Measurements from ENCODE around the gene SORL1-AS1.
"Not testable (repeated sequence)": the region's sequence is repeated elsewhere in the genome, so short reads cannot be mapped to it uniquely, and the experiment has no call there.

Gene SORL1-AS1

GRCh38 chr11:121421149-121421901 is 31.4 kb downstream of the SORL1-AS1 start:
- DNase-seq: no peak
- H3K27ac Mint-ChIP-seq: no peak overlapping the region
- no peaks in the 10 kb centered on the region for H3K27me3 Mint-ChIP-seq
- H3K36me3 Mint-ChIP-seq (ENCODE audit: low read depth): peaks cover 8% of the 10 kb centered on the region
- H3K4me1 Mint-ChIP-seq: peaks cover 56% of the 10 kb centered on the region
- H3K9me3 Mint-ChIP-seq: peaks cover 9% of the 10 kb centered on the region
- intact Hi-C loops (cut with micrococcal nuclease): loop anchor here (2.0 to 5.0 kb wide), 2 partner anchors 29 to 94 kb away; no protein-coding TSS in a partner anchor
- no peak overlapping the region for H3K4me3 Mint-ChIP-seq

- intact Hi-C loops (cut with micrococcal nuclease): loop anchor here (2.0 to 5.0 kb wide), 2 partner anchors 30 to 93 kb away; no protein-coding TSS in a partner anchor
- Mint-ChIP-seq H3K4me3 (peak overlapping the region; percentile 3), H3K27ac (peak overlapping the region; percentile 18), H3K36me3 (ENCODE audit: low read depth) (peaks cover 7% of the 10 kb centered on the region), H3K27me3 (no peaks in the 10 kb centered on the region), H3K9me3 (peaks cover 9% of the 10 kb centered on the region), H3K4me1 (peaks cover 61% of the 10 kb centered on the region)
- peak; percentile 71 for DNase-seq
Observed at GRCh38 chr11:121420398-121420797, 32.4 kb downstream of the SORL1-AS1 start.

GRCh38 chr11:121419836-121420235 is 32.9 kb downstream of the SORL1-AS1 start:
- Mint-ChIP-seq H3K27me3 (no peaks in the 10 kb centered on the region), H3K27ac (peak overlapping the region; percentile 18), H3K9me3 (peaks cover 3% of the 10 kb centered on the region), H3K36me3 (ENCODE audit: low read depth) (peaks cover 2% of the 10 kb centered on the region), H3K4me1 (peaks cover 65% of the 10 kb centered on the region), H3K4me3 (no peak overlapping the region)
- intact Hi-C loops (cut with micrococcal nuclease): loop anchor here (2.0 to 5.0 kb wide), 3 partner anchors 31 to 93 kb away; no protein-coding TSS in a partner anchor
- no peak for DNase-seq

GRCh38 chr11:121418625-121419114 is 34.1 kb downstream of the SORL1-AS1 start:
- no peak overlapping the region for H3K4me3 Mint-ChIP-seq
- no peaks in the 10 kb centered on the region for H3K27me3 Mint-ChIP-seq
- intact Hi-C loops (cut with micrococcal nuclease): loop anchor here (5.0 kb wide), 1 partner anchor 46 kb away; no protein-coding TSS in a partner anchor
- DNase-seq: peak; percentile 85
- H3K27ac Mint-ChIP-seq: peak overlapping the region; percentile 52
- H3K36me3 Mint-ChIP-seq (ENCODE audit: low read depth): peaks cover 1% of the 10 kb centered on the region
- H3K9me3 Mint-ChIP-seq: no peaks in the 10 kb centered on the region
- H3K4me1 Mint-ChIP-seq: peaks cover 63% of the 10 kb centered on the region

GRCh38 chr11:121417607-121418006 is 35.2 kb downstream of the SORL1-AS1 start:
- Mint-ChIP-seq H3K9me3 (peaks cover 5% of the 10 kb centered on the region), H3K4me3 (peak overlapping the region; percentile 42), H3K27me3 (no peaks in the 10 kb centered on the region), H3K36me3 (ENCODE audit: low read depth) (peaks cover 2% of the 10 kb centered on the region), H3K27ac (peak overlapping the region; percentile 72), H3K4me1 (peaks cover 56% of the 10 kb centered on the region)
- DNase-seq: no peak
- intact Hi-C loops (cut with micrococcal nuclease): loop anchor here (5.0 kb wide), 1 partner anchor 45 kb away; no protein-coding TSS in a partner anchor

- Mint-ChIP-seq H3K27ac (peak overlapping the region; percentile 72), H3K4me3 (peak overlapping the region; percentile 42), H3K4me1 (peaks cover 55% of the 10 kb centered on the region), H3K9me3 (peaks cover 5% of the 10 kb centered on the region), H3K36me3 (ENCODE audit: low read depth) (peaks cover 2% of the 10 kb centered on the region), H3K27me3 (no peaks in the 10 kb centered on the region)
- intact Hi-C loops (cut with micrococcal nuclease): loop anchor here (5.0 kb wide), 1 partner anchor 45 kb away; no protein-coding TSS in a partner anchor
- DNase-seq: peak; percentile 83
Observed at GRCh38 chr11:121417055-121417551, 35.7 kb downstream of the SORL1-AS1 start.

- peak overlapping the region; percentile 32 for H3K27ac Mint-ChIP-seq
- H3K36me3 Mint-ChIP-seq (ENCODE audit: low read depth): peaks cover 2% of the 10 kb centered on the region
Observed at GRCh38 chr11:121415856-121416255, 36.9 kb downstream of the SORL1-AS1 start.

GRCh38 chr11:121414141-121414913 is 38.4 kb downstream of the SORL1-AS1 start:
- Mint-ChIP-seq H3K4me3 (no peak overlapping the region), H3K4me1 (peaks cover 35% of the 10 kb centered on the region), H3K9me3 (peaks cover 5% of the 10 kb centered on the region), H3K27ac (no peak overlapping the region), H3K36me3 (ENCODE audit: low read depth) (peaks cover 2% of the 10 kb centered on the region), H3K27me3 (no peaks in the 10 kb centered on the region)
- intact Hi-C loops (cut with micrococcal nuclease): no loop called here
- DNase-seq: no peak

More at GRCh38 chr11:121415856-121416255, 36.9 kb downstream of the SORL1-AS1 start:
- intact Hi-C loops (cut with micrococcal nuclease): loop anchor here (5.0 kb wide), 1 partner anchor 44 kb away; no protein-coding TSS in a partner anchor
- no peak overlapping the region for H3K4me3 Mint-ChIP-seq
- H3K4me1 Mint-ChIP-seq: peaks cover 45% of the 10 kb centered on the region
- peaks cover 5% of the 10 kb centered on the region for H3K9me3 Mint-ChIP-seq
- no peaks in the 10 kb centered on the region for H3K27me3 Mint-ChIP-seq
- DNase-seq: no peak

- no peaks in the 10 kb centered on the region for H3K27me3 Mint-ChIP-seq
- peaks cover 5% of the 10 kb centered on the region for H3K9me3 Mint-ChIP-seq
- no peak overlapping the region for H3K4me3 Mint-ChIP-seq
- peaks cover 25% of the 10 kb centered on the region for H3K4me1 Mint-ChIP-seq
- intact Hi-C loops (cut with micrococcal nuclease): no loop called here
- DNase-seq: no peak
- H3K27ac Mint-ChIP-seq: no peak overlapping the region
- peaks cover 2% of the 10 kb centered on the region for H3K36me3 Mint-ChIP-seq (ENCODE audit: low read depth)
Observed at GRCh38 chr11:121412711-121413415, 39.9 kb downstream of the SORL1-AS1 start.

GRCh38 chr11:121412000-121412587 is 40.7 kb downstream of the SORL1-AS1 start:
- intact Hi-C loops (cut with micrococcal nuclease): no loop called here
- peaks cover 19% of the 10 kb centered on the region for H3K4me1 Mint-ChIP-seq
- no peak overlapping the region for H3K4me3 Mint-ChIP-seq
- H3K9me3 Mint-ChIP-seq: peaks cover 5% of the 10 kb centered on the region
- no peak overlapping the region for H3K27ac Mint-ChIP-seq
- no peak for DNase-seq
- H3K27me3 Mint-ChIP-seq: no peaks in the 10 kb centered on the region
- H3K36me3 Mint-ChIP-seq (ENCODE audit: low read depth): peaks cover 2% of the 10 kb centered on the region

- H3K36me3 Mint-ChIP-seq (ENCODE audit: low read depth); intact Hi-C loops (cut with micrococcal nuclease); DNase-seq; H3K9me3 Mint-ChIP-seq; H3K27me3 Mint-ChIP-seq; H3K4me3 Mint-ChIP-seq; H3K27ac Mint-ChIP-seq: not testable (repeated sequence)
- peaks cover 16% of the 10 kb centered on the region for H3K4me1 Mint-ChIP-seq
Observed at GRCh38 chr11:121411330-121411729, 41.4 kb downstream of the SORL1-AS1 start.

GRCh38 chr11:121410041-121410440 is 42.7 kb downstream of the SORL1-AS1 start:
- H3K27ac Mint-ChIP-seq; intact Hi-C loops (cut with micrococcal nuclease); H3K4me3 Mint-ChIP-seq: not testable (repeated sequence)

GRCh38 chr11:121408830-121409229 is 43.9 kb downstream of the SORL1-AS1 start:
- H3K9me3 Mint-ChIP-seq: peaks cover 5% of the 10 kb centered on the region
- H3K27ac Mint-ChIP-seq: no peak overlapping the region
- no peak for DNase-seq
- peaks cover 6% of the 10 kb centered on the region for H3K4me1 Mint-ChIP-seq
- intact Hi-C loops (cut with micrococcal nuclease): no loop called here
- H3K27me3 Mint-ChIP-seq: no peaks in the 10 kb centered on the region
- no peak overlapping the region for H3K4me3 Mint-ChIP-seq
- peaks cover 2% of the 10 kb centered on the region for H3K36me3 Mint-ChIP-seq (ENCODE audit: low read depth)

More at GRCh38 chr11:121410041-121410440, 42.7 kb downstream of the SORL1-AS1 start:
- H3K27me3 Mint-ChIP-seq; DNase-seq; H3K36me3 Mint-ChIP-seq (ENCODE audit: low read depth); H3K9me3 Mint-ChIP-seq; H3K4me1 Mint-ChIP-seq: not testable (repeated sequence)
